NCI-H1694 (cell line): ENCODE measurements around the gene SEPTIN5.

Experiments
- DNase-seq: peaks from one replicate; lab custom pipeline; 2025; lab: John Stamatoyannopoulos, UW

SEPTIN5 gene

GRCh38 chr22:19705181-19705934 lies 8.9 kb upstream of the SEPTIN5 start:
- DNase-seq: no peak

DNA sequence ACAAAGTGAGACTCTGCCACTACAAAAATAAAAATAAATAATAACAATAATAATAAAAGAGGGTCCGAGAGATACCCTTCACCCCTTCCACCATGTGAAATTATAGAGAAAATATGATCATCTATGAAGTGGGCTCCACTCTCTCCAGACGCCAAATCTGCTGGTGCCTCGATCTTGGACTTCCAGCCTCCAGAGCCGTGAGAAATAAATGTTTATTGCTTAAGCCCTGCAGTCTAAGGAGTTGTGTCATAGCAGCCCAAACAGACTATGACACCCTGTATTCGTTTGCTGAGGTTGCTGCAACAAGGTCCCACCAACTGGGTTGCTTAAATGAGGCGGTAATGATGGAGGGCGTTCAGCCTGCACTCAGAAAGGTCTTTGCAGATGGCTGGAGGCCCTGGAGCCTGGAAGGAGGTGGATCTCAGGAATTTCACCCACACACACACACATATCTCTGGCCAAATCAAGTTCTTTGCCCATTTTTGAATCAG lies 7.6 kb upstream of the SEPTIN5 start:
- DNase-seq: no peak

DNA sequence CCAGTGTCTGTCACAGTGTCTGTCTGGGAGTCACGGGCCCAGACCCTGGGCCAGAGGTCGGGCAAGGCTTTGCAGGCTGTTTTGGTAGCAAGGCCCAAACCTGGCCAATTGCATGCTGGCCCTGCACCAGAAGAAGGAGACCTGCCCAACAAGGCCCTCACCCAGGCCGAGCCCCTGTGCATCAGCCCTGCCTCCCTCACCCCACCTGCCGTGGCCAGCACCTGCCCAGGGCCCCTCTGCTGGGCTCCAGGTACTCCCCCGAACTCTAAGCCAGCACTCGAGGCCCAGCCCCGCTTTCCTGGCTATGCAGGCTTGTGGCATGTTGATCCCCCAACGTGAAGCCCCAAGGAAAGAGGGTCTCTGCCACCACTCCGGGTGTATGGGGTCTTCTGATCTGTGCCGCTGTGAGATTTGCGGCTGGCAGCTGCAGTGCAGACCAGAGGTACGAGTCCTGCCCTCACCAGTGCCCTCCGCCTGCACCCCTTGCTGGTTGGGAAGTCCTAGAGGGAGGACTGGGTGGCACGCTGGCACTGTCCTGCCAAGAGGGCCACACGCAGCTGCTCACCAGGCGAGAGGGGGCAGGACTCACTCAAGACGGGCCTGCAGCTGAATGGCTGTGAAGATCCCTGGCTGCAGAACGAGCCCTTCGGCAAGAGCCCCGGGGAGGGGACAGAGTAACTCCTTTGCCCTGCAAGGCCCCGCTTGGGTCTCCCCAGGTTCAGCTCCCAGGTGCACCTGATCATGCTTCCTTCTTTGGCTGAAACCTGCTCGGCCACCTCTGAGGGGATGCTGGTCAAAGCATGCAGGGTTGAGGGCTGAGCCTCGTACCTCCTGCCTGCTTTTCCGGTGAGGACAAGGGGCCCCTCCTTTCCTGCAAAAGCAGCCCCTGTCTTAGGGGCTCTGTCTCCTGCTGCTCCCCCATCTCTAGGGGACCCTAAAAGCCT lies 6.7 kb upstream of the SEPTIN5 start:
- DNase-seq: no peak

GRCh38 chr22:19708321-19709011 lies 5.8 kb upstream of the SEPTIN5 start:
- no peak for DNase-seq

- no peak for DNase-seq
Observed at GRCh38 chr22:19709063-19709769, 5.1 kb upstream of the SEPTIN5 start.

DNA sequence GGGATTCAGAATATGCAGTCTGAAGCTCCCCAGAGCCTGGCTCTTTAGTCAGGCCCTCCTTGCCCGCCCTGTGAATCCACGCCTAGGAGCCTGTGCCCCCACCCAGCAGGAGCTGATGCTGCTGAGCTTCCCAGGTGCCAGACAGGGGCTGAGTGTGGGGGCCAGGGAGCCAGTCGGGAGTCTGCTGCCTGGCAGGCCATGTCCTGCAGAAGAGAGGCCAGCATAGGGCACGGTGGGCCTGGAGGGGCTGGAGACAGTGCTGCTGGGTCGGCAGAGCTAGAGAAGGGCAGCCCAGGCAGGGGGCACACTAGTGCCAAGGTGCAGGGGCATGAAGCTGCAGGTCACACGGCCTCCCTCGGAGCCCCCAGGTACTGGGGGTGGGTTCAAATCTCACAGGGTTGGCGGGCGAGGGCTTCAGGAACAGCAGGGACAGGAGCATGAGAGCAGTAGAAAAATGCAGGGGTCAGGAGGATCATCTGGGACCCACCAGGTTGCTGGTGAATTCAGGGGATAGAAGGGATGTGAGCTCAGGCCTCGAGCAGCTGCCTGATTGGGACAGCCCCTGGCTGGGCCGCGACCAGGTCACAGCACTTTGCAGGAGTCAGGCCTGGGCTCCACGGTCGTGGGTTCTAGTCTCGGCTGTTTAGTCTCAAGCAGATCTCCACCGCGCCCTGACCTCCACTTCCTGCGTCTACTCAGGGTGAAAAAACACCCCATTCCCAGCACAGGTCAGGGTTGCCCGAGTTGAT lies 4.1 kb upstream of the SEPTIN5 start:
- no peak for DNase-seq

DNA sequence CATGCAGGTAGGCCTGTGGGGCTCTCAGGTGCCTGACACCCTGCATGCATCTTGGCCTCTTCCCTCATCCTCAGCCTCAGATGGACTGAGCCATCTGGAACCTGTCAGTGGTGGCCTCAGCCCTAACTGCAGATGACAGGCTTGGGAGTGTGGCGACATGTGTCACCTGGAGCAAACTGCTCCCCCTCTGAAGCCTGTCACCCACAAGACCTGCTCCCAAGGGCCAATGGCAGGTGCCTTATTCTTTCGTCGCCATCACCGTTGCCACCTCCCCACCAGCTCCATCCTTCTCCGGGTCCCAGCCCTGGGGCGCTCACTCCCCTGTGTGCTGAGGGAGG lies 3.6 kb upstream of the SEPTIN5 start:
- no peak for DNase-seq

- DNase-seq: no peak
Observed at GRCh38 chr22:19713245-19713644, 1.1 kb upstream of the SEPTIN5 start.

- no peak for DNase-seq
Observed at GRCh38 chr22:19713650-19714311, 522 bp upstream of the SEPTIN5 start.

- no peak for DNase-seq
Observed at GRCh38 chr22:19715188-19715930, 1.1 kb downstream of the SEPTIN5 start.

- DNase-seq: no peak
Observed at GRCh38 chr22:19716041-19716828, 1.9 kb downstream of the SEPTIN5 start.

DNA sequence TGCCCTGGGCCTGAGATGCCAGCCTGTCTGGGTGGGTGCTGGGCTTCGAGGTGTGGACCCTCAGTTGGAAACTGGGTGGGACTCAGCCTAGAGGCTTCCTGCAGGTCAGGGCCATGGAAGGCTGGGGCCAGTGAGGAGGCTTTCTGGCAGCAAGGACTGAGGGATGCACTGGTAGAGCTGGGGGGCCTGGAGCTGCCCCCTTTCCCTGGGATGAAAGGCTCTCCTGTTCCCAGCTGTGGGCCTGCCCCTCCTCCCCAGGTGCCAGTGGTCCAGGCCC lies 2.5 kb downstream of the SEPTIN5 start:
- DNase-seq: no peak

DNA sequence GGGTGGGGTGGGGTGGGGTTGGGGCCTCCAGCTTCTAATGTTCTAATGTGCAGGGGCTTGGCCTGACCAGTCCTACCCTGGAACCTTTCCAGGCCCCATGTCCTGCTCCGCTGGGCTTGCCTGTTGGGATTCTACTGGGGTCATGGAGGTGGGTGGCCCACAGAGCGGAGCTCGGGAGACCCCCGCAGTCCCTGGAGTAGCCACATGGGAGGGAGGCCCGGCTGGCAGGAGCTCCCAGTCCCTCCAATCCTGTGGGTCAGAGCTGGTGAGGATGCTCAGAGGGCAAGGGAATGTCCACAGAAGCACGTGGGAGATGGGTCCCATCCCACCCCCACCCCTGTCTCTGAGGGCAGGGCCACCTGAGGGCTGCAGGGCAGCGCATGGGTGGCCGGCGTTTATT lies 2.9 kb downstream of the SEPTIN5 start:
- no peak for DNase-seq

DNA sequence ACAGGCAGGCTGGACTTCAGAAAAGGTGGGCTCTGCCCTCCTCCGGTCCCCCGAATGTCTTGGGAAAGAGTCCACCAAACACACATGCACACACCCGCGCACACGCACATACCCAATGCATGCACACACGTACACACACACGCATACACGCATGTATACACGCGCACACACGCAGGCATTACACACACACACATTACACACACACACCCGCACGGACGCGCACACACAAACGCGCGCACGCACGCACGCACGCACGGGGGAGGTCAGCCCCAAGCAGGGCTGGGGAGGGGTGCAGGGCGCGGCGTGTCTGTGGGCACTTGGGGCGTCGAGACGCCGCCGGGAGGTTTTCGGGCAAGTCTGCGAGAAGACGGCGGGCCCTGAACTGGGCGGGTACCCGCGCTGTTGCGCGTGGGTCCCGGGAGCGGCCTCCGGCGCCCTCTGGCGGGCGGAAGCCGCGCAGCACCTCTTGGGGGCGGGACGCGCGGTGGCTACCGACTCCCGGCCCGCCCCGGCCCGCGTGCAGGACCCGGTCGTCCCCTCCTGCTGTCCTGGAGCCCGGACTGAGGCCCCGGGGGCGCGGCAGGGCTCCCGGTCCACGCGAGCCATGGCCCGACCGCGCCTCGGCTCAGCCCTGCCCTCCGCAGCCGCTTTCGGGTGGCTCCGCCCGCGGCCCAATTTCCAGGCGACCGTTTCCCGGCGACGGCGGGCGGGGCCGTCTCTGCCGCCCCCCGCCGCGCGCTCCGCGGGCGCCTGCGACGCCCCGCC lies 3.6 kb downstream of the SEPTIN5 start:
- no peak for DNase-seq

DNA sequence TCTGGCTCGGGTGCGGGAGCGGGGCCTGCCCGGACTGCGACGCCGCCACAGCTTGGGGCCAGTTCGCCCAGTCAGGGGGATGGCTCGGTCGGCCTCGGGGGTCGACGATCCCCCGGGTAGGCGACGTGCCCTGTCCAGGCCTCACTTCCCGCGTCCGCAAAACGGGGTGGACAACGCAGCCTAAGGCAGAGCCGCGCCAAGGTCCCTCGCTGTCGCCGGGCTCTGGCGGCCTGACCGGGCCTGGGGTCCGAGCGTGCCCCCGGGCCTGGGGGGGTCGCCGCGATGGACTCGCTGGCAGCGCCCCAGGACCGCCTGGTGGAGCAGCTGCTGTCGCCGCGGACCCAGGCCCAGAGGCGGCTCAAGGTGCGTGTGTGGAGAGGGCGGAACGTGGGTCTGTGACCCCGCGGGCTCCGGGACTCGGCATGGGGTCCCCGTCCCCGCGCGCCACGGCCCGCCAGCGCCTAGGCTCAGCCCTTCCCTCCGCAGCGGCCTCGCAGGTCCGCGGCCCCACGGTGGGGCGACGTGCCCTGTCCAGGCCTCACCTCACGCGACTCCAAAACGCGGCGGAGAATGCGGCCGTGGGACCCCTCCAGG lies 4.2 kb downstream of the SEPTIN5 start:
- DNase-seq: no peak

- no peak for DNase-seq
Observed at GRCh38 chr22:19719050-19719482, 4.8 kb downstream of the SEPTIN5 start.

- DNase-seq: no peak
Observed at GRCh38 chr22:19719488-19720021, 5.3 kb downstream of the SEPTIN5 start.
